ENCODE measurements around the gene KIAA1217.

DNA sequence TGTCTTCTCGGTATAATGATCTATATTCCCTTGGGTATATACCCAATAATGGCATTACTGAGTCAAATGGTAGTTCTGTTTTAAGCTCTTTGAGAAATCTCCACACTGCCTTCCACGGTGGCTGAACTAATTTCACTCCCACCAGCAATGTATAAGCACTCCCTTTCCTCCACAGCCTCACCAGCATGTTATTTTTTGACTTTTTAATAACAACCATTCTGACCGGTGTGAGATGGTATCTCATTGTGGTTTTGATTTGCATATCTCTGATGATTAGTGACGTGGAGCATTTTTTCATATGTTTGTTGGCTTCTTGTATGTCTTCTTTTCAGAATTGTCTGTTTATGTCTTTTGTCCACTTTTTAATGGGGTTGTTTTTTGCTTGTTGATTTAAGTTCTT, 33.6 kb downstream of the KIAA1217 start:
- TF ChIP-seq TAF1 (IDR thresholded peaks at IDR 0.05; ENCODE audit: borderline replicate concordance, insufficient read depth, low read length) = no peak
- TF ChIP-seq POLR2AphosphoS5 (IDR thresholded peaks at IDR 0.05; ENCODE audit: low read depth, low read length) = no peak
- TF ChIP-seq, protein P1, sequence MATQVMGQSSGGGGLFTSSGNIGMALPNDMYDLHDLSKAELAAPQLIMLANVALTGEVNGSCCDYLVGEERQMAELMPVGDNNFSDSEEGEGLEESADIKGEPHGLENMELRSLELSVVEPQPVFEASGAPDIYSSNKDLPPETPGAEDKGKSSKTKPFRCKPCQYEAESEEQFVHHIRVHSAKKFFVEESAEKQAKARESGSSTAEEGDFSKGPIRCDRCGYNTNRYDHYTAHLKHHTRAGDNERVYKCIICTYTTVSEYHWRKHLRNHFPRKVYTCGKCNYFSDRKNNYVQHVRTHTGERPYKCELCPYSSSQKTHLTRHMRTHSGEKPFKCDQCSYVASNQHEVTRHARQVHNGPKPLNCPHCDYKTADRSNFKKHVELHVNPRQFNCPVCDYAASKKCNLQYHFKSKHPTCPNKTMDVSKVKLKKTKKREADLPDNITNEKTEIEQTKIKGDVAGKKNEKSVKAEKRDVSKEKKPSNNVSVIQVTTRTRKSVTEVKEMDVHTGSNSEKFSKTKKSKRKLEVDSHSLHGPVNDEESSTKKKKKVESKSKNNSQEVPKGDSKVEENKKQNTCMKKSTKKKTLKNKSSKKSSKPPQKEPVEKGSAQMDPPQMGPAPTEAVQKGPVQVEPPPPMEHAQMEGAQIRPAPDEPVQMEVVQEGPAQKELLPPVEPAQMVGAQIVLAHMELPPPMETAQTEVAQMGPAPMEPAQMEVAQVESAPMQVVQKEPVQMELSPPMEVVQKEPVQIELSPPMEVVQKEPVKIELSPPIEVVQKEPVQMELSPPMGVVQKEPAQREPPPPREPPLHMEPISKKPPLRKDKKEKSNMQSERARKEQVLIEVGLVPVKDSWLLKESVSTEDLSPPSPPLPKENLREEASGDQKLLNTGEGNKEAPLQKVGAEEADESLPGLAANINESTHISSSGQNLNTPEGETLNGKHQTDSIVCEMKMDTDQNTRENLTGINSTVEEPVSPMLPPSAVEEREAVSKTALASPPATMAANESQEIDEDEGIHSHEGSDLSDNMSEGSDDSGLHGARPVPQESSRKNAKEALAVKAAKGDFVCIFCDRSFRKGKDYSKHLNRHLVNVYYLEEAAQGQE (IDR thresholded peaks at IDR 0.05; ENCODE audit: insufficient read depth in 1 of 2, low read depth in 2 of 2, low read length in 2 of 2) = no peak

Measured in PFSK-1 (cell line).